RPMI8226 (cell line): ENCODE results near the gene CARF.

ENCODE experiments used
- DNase-seq: peaks from one replicate; pipeline ENCODE4 v3.0.0-alpha.2; 2015

CARF gene

GRCh38 chr2:203025592-203025991 lies 113.5 kb downstream of the CARF start:
- no peak for DNase-seq

GRCh38 chr2:203030545-203030944 lies 118.5 kb downstream of the CARF start:
- no peak for DNase-seq

DNA sequence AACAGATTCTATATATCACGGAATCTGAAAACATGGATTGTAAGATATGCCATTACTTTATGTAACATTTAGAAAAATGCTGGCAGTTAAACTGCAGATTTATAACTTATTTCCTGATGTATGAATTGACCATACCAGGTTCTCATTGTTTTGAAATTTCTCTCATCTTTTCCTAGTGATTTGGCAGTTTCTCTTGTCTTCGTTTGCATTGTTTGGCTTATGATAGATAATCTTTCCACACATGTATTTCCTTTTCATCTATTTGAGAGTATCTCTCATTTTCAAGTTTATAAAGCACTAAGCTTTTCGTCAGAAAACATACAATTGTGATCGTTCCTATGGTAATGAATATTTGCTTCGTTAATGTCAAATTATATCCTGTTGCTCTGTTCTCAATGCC lies 118.9 kb downstream of the CARF start:
- no peak for DNase-seq

- no peak for DNase-seq
Observed at GRCh38 chr2:203033395-203033794, 121.3 kb downstream of the CARF start.

DNA sequence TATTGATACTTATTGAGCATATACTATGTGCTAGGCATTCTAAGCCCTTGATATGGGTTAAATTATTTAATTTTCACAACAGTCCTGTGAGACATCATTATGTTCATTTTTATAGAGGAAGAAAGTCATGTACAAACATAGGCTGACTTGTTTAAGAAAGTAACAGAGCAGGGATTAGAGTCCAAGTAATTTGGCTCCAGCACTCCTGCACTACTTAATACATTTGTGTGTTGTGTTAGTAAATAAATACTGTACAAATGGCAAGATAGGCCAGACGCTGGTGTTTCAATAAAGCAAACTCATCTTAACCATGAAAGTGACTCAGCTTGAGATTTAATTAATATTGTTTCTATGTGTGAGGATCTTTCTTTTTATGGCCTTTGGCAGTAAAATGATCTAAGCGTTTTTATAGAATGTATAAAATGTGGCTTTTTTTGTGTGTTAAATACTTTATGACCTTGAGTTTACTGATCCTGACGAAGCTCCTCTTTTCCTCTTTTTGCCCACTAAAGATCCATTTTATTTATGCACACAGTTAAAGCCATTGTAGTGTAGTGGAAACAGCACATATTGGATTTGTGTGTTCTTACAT lies 123.9 kb downstream of the CARF start:
- DNase-seq: no peak
